GM04503 (cell line): ENCODE data around the gene SLC51A.
"Not testable (repeated sequence)": the region's sequence is repeated elsewhere in the genome, so short reads cannot be mapped to it uniquely, and the experiment has no call there.

Source experiments
- DNase-seq: peaks from one replicate; pipeline ENCODE4 v3.0.0-alpha.2; 2012; ENCODE audit warnings: low read depth

The SLC51A gene

GRCh38 chr3:196193133-196193735 is 23.1 kb upstream of the SLC51A start:
- DNase-seq, result no peak

- no peak for DNase-seq
Measured at GRCh38 chr3:196193736-196194541, 22.4 kb upstream of the SLC51A start.

- DNase-seq, result no peak
Measured at GRCh38 chr3:196194542-196194915, 21.8 kb upstream of the SLC51A start.

GRCh38 chr3:196195664-196196265 is 20.6 kb upstream of the SLC51A start:
- DNase-seq, result no peak

- no peak for DNase-seq
Measured at GRCh38 chr3:196197524-196197923, 18.8 kb upstream of the SLC51A start.

- no peak for DNase-seq
Measured at GRCh38 chr3:196198081-196198675, 18.2 kb upstream of the SLC51A start.

- no peak for DNase-seq
Measured at GRCh38 chr3:196198771-196199753, 17.3 kb upstream of the SLC51A start.

GRCh38 chr3:196202516-196202970 is 13.8 kb upstream of the SLC51A start:
- DNase-seq, result no peak

- DNase-seq, result no peak
Measured at GRCh38 chr3:196203846-196204245, 12.5 kb upstream of the SLC51A start.

- DNase-seq, result not testable (repeated sequence)
Measured at GRCh38 chr3:196205442-196206205, 10.7 kb upstream of the SLC51A start.

- DNase-seq, result no peak
Measured at GRCh38 chr3:196207159-196207832, 9.0 kb upstream of the SLC51A start.

- DNase-seq, result no peak
Measured at GRCh38 chr3:196207833-196208607, 8.3 kb upstream of the SLC51A start.

- no peak for DNase-seq
Measured at GRCh38 chr3:196208942-196209695, 7.2 kb upstream of the SLC51A start.

- DNase-seq, result not testable (repeated sequence)
Measured at GRCh38 chr3:196209944-196210672, 6.2 kb upstream of the SLC51A start.

- DNase-seq, result no peak
Measured at GRCh38 chr3:196210673-196211556, 5.4 kb upstream of the SLC51A start, which contains the start of gene ZDHHC19. TSS of gene ZDHHC19 (minus strand) at chr3:196211400. CDS start at chr3:196211315, 85 bp downstream.

- no peak for DNase-seq
Measured at GRCh38 chr3:196214783-196215441, 1.4 kb upstream of the SLC51A start.
